Measurements from ENCODE around the gene TRUB2. TPM values are rescaled to one million over a fixed set of nuclear protein-coding genes. Genes with fewer than 3 reads are reported as not detected.

TRUB2 gene
- total RNA-seq, 1 experiment from 2014 or later = 22.5 TPM

- POLR2A ChIA-PET = no interaction called here
- intact Hi-C loops (cut with micrococcal nuclease; ENCODE audit: unreplicated experiment) = loop anchor here (10.0 kb wide), 2 partner anchors 46 to 116 kb away; partner anchors contain the start of gene SLC27A4
- Histone ChIP-seq H3K27me3 (ENCODE audit: control insufficient read depth, insufficient read depth, low read length) (no peaks in the 10 kb centered on the region), H3K4me3 (ENCODE audit: low read depth in 2 of 2, low read length in 2 of 2) (no peak overlapping the region), H3K36me3 (ENCODE audit: control insufficient read depth, insufficient read depth, low read length) (no peaks in the 10 kb centered on the region), H3K9me3 (ENCODE audit: control insufficient read depth, insufficient read depth, low read depth, low read length) (no peaks in the 10 kb centered on the region), H3K27ac (ENCODE audit: low read length) (no peak overlapping the region), H3K4me1 (ENCODE audit: control insufficient read depth, insufficient read depth, low read length) (peaks cover 3% of the 10 kb centered on the region)
- CTCF ChIA-PET = no interaction called here
- in situ Hi-C loops (cut with HindIII; ENCODE audit: low pct_unique_long_range_greater_than_20kb, low sequenced_read_pairs) = no loop called here
- TF ChIP-seq SIN3A (IDR thresholded peaks at IDR 0.05; ENCODE audit: borderline replicate concordance, insufficient read depth, low read depth, low read length) (no peak), POLR2AphosphoS5 (IDR thresholded peaks at IDR 0.05; ENCODE audit: low read depth, low read length) (no peak), TCF7L2 (IDR thresholded peaks at IDR 0.05; ENCODE audit: low read depth, low read length) (no peak)
- TF ChIP-seq, protein P1, sequence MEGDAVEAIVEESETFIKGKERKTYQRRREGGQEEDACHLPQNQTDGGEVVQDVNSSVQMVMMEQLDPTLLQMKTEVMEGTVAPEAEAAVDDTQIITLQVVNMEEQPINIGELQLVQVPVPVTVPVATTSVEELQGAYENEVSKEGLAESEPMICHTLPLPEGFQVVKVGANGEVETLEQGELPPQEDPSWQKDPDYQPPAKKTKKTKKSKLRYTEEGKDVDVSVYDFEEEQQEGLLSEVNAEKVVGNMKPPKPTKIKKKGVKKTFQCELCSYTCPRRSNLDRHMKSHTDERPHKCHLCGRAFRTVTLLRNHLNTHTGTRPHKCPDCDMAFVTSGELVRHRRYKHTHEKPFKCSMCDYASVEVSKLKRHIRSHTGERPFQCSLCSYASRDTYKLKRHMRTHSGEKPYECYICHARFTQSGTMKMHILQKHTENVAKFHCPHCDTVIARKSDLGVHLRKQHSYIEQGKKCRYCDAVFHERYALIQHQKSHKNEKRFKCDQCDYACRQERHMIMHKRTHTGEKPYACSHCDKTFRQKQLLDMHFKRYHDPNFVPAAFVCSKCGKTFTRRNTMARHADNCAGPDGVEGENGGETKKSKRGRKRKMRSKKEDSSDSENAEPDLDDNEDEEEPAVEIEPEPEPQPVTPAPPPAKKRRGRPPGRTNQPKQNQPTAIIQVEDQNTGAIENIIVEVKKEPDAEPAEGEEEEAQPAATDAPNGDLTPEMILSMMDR (IDR thresholded peaks at IDR 0.05) = no peak
- TF ChIP-seq, protein P2, sequence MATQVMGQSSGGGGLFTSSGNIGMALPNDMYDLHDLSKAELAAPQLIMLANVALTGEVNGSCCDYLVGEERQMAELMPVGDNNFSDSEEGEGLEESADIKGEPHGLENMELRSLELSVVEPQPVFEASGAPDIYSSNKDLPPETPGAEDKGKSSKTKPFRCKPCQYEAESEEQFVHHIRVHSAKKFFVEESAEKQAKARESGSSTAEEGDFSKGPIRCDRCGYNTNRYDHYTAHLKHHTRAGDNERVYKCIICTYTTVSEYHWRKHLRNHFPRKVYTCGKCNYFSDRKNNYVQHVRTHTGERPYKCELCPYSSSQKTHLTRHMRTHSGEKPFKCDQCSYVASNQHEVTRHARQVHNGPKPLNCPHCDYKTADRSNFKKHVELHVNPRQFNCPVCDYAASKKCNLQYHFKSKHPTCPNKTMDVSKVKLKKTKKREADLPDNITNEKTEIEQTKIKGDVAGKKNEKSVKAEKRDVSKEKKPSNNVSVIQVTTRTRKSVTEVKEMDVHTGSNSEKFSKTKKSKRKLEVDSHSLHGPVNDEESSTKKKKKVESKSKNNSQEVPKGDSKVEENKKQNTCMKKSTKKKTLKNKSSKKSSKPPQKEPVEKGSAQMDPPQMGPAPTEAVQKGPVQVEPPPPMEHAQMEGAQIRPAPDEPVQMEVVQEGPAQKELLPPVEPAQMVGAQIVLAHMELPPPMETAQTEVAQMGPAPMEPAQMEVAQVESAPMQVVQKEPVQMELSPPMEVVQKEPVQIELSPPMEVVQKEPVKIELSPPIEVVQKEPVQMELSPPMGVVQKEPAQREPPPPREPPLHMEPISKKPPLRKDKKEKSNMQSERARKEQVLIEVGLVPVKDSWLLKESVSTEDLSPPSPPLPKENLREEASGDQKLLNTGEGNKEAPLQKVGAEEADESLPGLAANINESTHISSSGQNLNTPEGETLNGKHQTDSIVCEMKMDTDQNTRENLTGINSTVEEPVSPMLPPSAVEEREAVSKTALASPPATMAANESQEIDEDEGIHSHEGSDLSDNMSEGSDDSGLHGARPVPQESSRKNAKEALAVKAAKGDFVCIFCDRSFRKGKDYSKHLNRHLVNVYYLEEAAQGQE (IDR thresholded peaks at IDR 0.05; ENCODE audit: insufficient read depth in 1 of 2, low read depth in 2 of 2, low read length in 1 of 2) = no peak
- ATAC-seq = no peak
- no TSS peak for BruUV-seq (replicated peaks)
- no peak for DNase-seq (ENCODE audit: low read depth, low spot score)
These were observed 23.4 kb downstream of the TRUB2 start for GRCh38 chr9:128298535-128299482.

DNA sequence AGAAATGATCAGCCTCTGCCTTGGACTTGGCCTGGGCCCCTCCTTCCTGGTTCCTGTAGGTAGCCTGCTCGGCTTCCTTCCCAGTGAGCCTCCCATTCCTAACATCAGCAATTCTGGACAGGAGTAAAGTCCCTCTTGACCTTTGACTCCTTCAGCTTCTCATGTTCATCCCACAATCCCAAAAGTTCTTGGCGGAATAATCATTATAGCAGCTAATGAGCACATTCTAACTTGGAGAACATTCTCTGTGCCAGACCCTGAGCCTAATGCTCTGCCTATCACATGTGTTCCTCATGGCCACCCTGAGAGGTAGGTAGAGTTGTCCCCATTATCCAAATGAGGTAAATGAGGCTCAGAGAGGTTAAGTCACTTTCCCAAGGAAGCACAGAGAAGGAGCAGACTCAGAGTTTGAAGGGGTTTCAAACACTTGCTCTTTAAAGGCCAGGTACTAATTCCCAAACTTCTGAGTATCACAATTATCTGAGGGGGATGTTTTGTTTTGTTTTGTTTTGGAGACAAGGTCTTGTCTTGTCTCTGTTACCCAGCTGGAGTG, 24.9 kb downstream of the TRUB2 start:
- Histone ChIP-seq H3K27me3 (ENCODE audit: control insufficient read depth, insufficient read depth, low read length) (no peaks in the 10 kb centered on the region), H3K4me3 (ENCODE audit: low read depth in 2 of 2, low read length in 2 of 2) (no peak overlapping the region), H3K36me3 (ENCODE audit: control insufficient read depth, insufficient read depth, low read length) (no peaks in the 10 kb centered on the region), H3K27ac (ENCODE audit: low read length) (no peak overlapping the region), H3K9me3 (ENCODE audit: control insufficient read depth, insufficient read depth, low read depth, low read length) (no peaks in the 10 kb centered on the region), H3K4me1 (ENCODE audit: control insufficient read depth, insufficient read depth, low read length) (peaks cover 3% of the 10 kb centered on the region)
- TF ChIP-seq, protein P2 (IDR thresholded peaks at IDR 0.05; ENCODE audit: insufficient read depth in 1 of 2, low read depth in 2 of 2, low read length in 1 of 2) = no peak
- TF ChIP-seq TCF7L2 (IDR thresholded peaks at IDR 0.05; ENCODE audit: low read depth, low read length) (no peak), POLR2AphosphoS5 (IDR thresholded peaks at IDR 0.05; ENCODE audit: low read depth, low read length) (no peak), SIN3A (IDR thresholded peaks at IDR 0.05; ENCODE audit: borderline replicate concordance, insufficient read depth, low read depth, low read length) (no peak)
- TF ChIP-seq, protein P1 (IDR thresholded peaks at IDR 0.05) = no peak
- DNase-seq (ENCODE audit: low read depth, low spot score) (no peak), ATAC-seq (no peak)
- BruUV-seq (replicated peaks) = no TSS peak
- ChIA-PET CTCF (no interaction called here), POLR2A (no interaction called here)
- in situ Hi-C loops (cut with HindIII; ENCODE audit: low pct_unique_long_range_greater_than_20kb, low sequenced_read_pairs) (no loop called here), intact Hi-C loops (cut with micrococcal nuclease; ENCODE audit: unreplicated experiment) (loop anchor here (10.0 kb wide), 2 partner anchors 48 to 118 kb away; partner anchors contain the start of gene SLC27A4)

Measured in Panc1 (cell line).